Neural cell (in vitro differentiated cells): Measurements from ENCODE around the gene ITPR3.

Experiments used
- CTCF ChIP-seq: fragments of 450-650 bp; IDR thresholded peaks from 2 replicates; pipeline ENCODE4 v1.5.1; 2014; ENCODE audit warnings: antibody characterized with exemption, mild to moderate bottlenecking, moderate library complexity; ENCODE audit not compliant: poor library complexity, severe bottlenecking
- EP300 ChIP-seq: fragments of 450-650 bp; conservative IDR thresholded peaks from 2 replicates; pipeline ENCODE4 v1.6.1; 2014; ENCODE audit warnings: antibody characterized with exemption, mild to moderate bottlenecking, moderate library complexity; ENCODE audit not compliant: poor library complexity, severe bottlenecking
- EZH2 ChIP-seq: fragments of 200-600, 300-800 bp; shearing (Covaris generic), sonication (generic); IDR thresholded peaks from 2 replicates; pipeline ENCODE4 v1.6.1; 2014; ENCODE audit warnings: antibody characterized with exemption, low read length, borderline replicate concordance, mild to moderate bottlenecking; ENCODE audit not compliant: insufficient read depth, poor library complexity, severe bottlenecking
- MXI1 ChIP-seq: fragments of 450-650 bp; conservative IDR thresholded peaks from 2 replicates; pipeline ENCODE4 v1.6.1; 2014; ENCODE audit warnings: antibody characterized with exemption, mild to moderate bottlenecking; ENCODE audit not compliant: poor library complexity, severe bottlenecking
- POLR2AphosphoS5 ChIP-seq: IDR thresholded peaks from 2 replicates; pipeline ENCODE4 v1.6.1; 2012
- RAD21 ChIP-seq: fragments of 450-650 bp; conservative IDR thresholded peaks from 2 replicates; pipeline ENCODE4 v1.6.1; 2014; ENCODE audit warnings: antibody characterized with exemption, mild to moderate bottlenecking, moderate library complexity
- REST ChIP-seq: IDR thresholded peaks from 2 replicates; pipeline ENCODE4 v1.6.1; 2012; ENCODE audit warnings: borderline replicate concordance
- SMC3 ChIP-seq: fragments of 450-650 bp; conservative IDR thresholded peaks from 2 replicates; pipeline ENCODE4 v1.6.1; 2014; ENCODE audit warnings: antibody characterized with exemption, mild to moderate bottlenecking, moderate library complexity; ENCODE audit not compliant: poor library complexity
- TAF1 ChIP-seq: IDR thresholded peaks from 2 replicates; pipeline ENCODE4 v1.6.1; 2012; ENCODE audit warnings: low read depth

GRCh38 chr6:33714385-33715040, 93.4 kb downstream of the ITPR3 start:
- TF ChIP-seq CTCF, result no peak
- TF ChIP-seq POLR2AphosphoS5, result no peak
- no peak for TF ChIP-seq EZH2
- no peak for TF ChIP-seq REST
- no peak for TF ChIP-seq RAD21
- no peak for TF ChIP-seq EP300
- TF ChIP-seq TAF1, result no peak
- no peak for TF ChIP-seq MXI1
- TF ChIP-seq SMC3, result no peak
